DOHH2 (cell line): Measurements from ENCODE around the gene FBXO15.

ENCODE experiments used
- EZH2phosphoT487 ChIP-seq: fragments of 200-600 bp; sonication (generic); IDR thresholded peaks from 2 replicates; pipeline ENCODE4 v1.6.1; 2017; ENCODE audit warnings: borderline replicate concordance, mild to moderate bottlenecking, antibody characterized with exemption, low read length, moderate library complexity, mixed read lengths
- TF ChIP-seq, protein P1 (sequence below): fragments of 200-600 bp; sonication (generic); IDR thresholded peaks from one replicate; pipeline ENCODE4 v1.5.1; 2014; ENCODE audit warnings: antibody characterized with exemption, mild to moderate bottlenecking, low read depth, low read length; ENCODE audit not compliant: poor library complexity, severe bottlenecking

DNA sequence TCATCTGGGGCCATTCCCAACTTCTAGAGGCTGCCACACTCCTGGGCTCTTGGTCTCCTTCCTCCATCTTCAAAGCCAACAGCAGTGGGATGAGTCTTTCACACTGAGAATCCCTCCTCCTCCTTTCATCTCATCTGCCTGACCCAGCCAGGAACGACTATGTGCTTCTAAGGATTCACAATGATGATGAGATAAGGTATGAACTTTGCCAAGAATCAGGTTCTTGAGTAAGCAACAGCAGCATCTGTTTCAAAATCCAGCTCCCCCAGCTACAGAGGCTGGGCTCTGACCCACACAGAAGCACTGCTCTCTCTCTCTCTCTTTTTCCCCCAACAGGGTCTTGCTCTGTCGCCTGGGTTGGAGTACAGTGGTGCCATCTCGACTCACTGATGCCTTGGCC lies 47.1 kb upstream of the FBXO15 start:
- TF ChIP-seq EZH2phosphoT487: no peak
- TF ChIP-seq, protein P1, sequence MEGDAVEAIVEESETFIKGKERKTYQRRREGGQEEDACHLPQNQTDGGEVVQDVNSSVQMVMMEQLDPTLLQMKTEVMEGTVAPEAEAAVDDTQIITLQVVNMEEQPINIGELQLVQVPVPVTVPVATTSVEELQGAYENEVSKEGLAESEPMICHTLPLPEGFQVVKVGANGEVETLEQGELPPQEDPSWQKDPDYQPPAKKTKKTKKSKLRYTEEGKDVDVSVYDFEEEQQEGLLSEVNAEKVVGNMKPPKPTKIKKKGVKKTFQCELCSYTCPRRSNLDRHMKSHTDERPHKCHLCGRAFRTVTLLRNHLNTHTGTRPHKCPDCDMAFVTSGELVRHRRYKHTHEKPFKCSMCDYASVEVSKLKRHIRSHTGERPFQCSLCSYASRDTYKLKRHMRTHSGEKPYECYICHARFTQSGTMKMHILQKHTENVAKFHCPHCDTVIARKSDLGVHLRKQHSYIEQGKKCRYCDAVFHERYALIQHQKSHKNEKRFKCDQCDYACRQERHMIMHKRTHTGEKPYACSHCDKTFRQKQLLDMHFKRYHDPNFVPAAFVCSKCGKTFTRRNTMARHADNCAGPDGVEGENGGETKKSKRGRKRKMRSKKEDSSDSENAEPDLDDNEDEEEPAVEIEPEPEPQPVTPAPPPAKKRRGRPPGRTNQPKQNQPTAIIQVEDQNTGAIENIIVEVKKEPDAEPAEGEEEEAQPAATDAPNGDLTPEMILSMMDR: no peak
